Smooth muscle cell of the coronary artery (primary cell): Measurements from ENCODE around the gene GNE. TPM values are rescaled to one million over a fixed set of nuclear protein-coding genes. Genes with fewer than 3 reads are reported as not detected.

ENCODE experiments used
- total RNA-seq: library from RNA; depleted of rRNA; stranded (reverse); fragments of >200 nt; gene quantifications from 2 replicates; pipeline ENCODE4 v1.2.3, GENCODE V29; 2014; ENCODE audit warnings: low replicate concordance

The GNE gene, protein sequence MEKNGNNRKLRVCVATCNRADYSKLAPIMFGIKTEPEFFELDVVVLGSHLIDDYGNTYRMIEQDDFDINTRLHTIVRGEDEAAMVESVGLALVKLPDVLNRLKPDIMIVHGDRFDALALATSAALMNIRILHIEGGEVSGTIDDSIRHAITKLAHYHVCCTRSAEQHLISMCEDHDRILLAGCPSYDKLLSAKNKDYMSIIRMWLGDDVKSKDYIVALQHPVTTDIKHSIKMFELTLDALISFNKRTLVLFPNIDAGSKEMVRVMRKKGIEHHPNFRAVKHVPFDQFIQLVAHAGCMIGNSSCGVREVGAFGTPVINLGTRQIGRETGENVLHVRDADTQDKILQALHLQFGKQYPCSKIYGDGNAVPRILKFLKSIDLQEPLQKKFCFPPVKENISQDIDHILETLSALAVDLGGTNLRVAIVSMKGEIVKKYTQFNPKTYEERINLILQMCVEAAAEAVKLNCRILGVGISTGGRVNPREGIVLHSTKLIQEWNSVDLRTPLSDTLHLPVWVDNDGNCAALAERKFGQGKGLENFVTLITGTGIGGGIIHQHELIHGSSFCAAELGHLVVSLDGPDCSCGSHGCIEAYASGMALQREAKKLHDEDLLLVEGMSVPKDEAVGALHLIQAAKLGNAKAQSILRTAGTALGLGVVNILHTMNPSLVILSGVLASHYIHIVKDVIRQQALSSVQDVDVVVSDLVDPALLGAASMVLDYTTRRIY
- total RNA-seq: 18.1 and 25.9 TPM in 2 replicates

GRCh38 chr9:36258208-36258995, at the start of gene GNE:
Gene GNE (minus strand): TSS chr9:36258448. CDS start chr9:36249355, 9,093 bp downstream.

GRCh38 chr9:36190388-36191289, 67.6 kb downstream of the GNE start, which contains the start of gene CLTA:
Gene CLTA (plus strand): TSS chr9:36190921. CDS start chr9:36191057, 136 bp downstream.

GRCh38 chr9:36169166-36169565, 89.1 kb downstream of the GNE start, which contains the start of gene CCIN:
Gene CCIN (plus strand): TSS chr9:36169388. CDS start chr9:36169503, 115 bp downstream.

Other genes with a start within 250 kb of the GNE start
- gene RECK, start 221.5 kb downstream of the GNE start, total RNA-seq: 39.6 and 44.8 TPM in 2 replicates
- 36.0 and 105 TPM in 2 replicates for gene GLIPR2, start 121.7 kb downstream of the GNE start, total RNA-seq
- gene CCIN, start 89.1 kb downstream of the GNE start, total RNA-seq: 2.2 and 5.2 TPM in 2 replicates
- gene CLTA, start 67.5 kb downstream of the GNE start, total RNA-seq: 185 and 417 TPM in 2 replicates
- 5.1 and 7.3 TPM in 2 replicates for gene RNF38, start 141.8 kb upstream of the GNE start, total RNA-seq